Colonic mucosa (tissue), 4 donors: ENCODE results near the gene PAMR1. TPM values are rescaled to one million over a fixed set of nuclear protein-coding genes. Genes with fewer than 3 reads are reported as not detected.
A peak's percentile ranks its signal among the peaks of the same experiment; 100 is the strongest.

Source experiments
- DNase-seq: peaks from one replicate; pipeline ENCODE4 v3.0.0-alpha.2; 2020
- H3K27ac ChIP-seq: fragments of 200-600 bp; one replicate; pipeline ENCODE4 v1.8.0; 2021
- H3K27me3 ChIP-seq: fragments of 200-600 bp; one replicate; pipeline ENCODE4 v1.8.0; 2021
- H3K36me3 ChIP-seq: fragments of 200-600 bp; one replicate; pipeline ENCODE4 v1.8.0; 2021
- H3K4me1 ChIP-seq: fragments of 200-600 bp; one replicate; pipeline ENCODE4 v1.8.0; 2021; ENCODE audit warnings: mild to moderate bottlenecking
- H3K4me3 ChIP-seq: fragments of 200-600 bp; one replicate; pipeline ENCODE4 v1.8.0; 2021
- H3K9ac ChIP-seq, 2 donors: one replicate each; pipeline ENCODE4 v1.7.0; 2013; ENCODE audit warnings: control low read depth in 2 of 2, low read depth in 2 of 2, low read length in 2 of 2
- H3K9me3 ChIP-seq: fragments of 200-600 bp; one replicate; pipeline ENCODE4 v1.8.0; 2021
- CTCF ChIP-seq: fragments of 200-600 bp; IDR thresholded peaks from one replicate; pipeline ENCODE4 v1.8.0; 2022; ENCODE audit warnings: antibody characterized with exemption, mild to moderate bottlenecking
- intact Hi-C: fragments of 100-400 bp; cut with DNase I; formaldehyde crosslinking; loops from one replicate; pipeline ENCODE4 v1.14.1; 2022
- total RNA-seq, 2 donors: library from RNA; stranded (reverse); fragmentation: NEBNext Ultra II Directional in 1 of 2; extraction: Animal tissue kit (Norgen Biotek cat#: 25700) in 1 of 2; gene quantifications; one replicate each; pipeline ENCODE4 v1.2.1, GENCODE V29; 2021
- donor health status: healthy.
- donor health status: DM: no; HTN: no; CAD: no.
- donor health status: DM: no; HTN: no; CAD: no.

PAMR1 gene
- total RNA-seq, 2 donors from 2014 or later = 1.5 to 4.7 TPM

GRCh38 chr11:35486934-35487333, 38.5 kb downstream of the PAMR1 start:
- Histone ChIP-seq H3K36me3 (no peaks in the 10 kb centered on the region), H3K27ac (no peak overlapping the region), H3K9me3 (no peaks in the 10 kb centered on the region), H3K4me1 (no peaks in the 10 kb centered on the region), H3K27me3 (no peaks in the 10 kb centered on the region), H3K4me3 (no peak overlapping the region), H3K9ac (no peak overlapping the region)
- intact Hi-C loops = loop anchor here (10.0 kb wide), 2 partner anchors 82 to 778 kb away; no protein-coding TSS in a partner anchor
- no peak for TF ChIP-seq CTCF
- no peak for DNase-seq

- H3K4me3 ChIP-seq = no peak overlapping the region
- H3K27ac ChIP-seq = no peak overlapping the region
- H3K9me3 ChIP-seq = no peaks in the 10 kb centered on the region
- H3K27me3 ChIP-seq = no peaks in the 10 kb centered on the region
- DNase-seq = no peak
- H3K4me1 ChIP-seq = no peaks in the 10 kb centered on the region
- no peaks in the 10 kb centered on the region for H3K36me3 ChIP-seq
- intact Hi-C loops = loop anchor here (10.0 kb wide), 2 partner anchors 82 to 778 kb away; no protein-coding TSS in a partner anchor
- TF ChIP-seq CTCF = no peak
- no peak overlapping the region for H3K9ac ChIP-seq
Observed at GRCh38 chr11:35486446-35486845, 39.0 kb downstream of the PAMR1 start.

GRCh38 chr11:35485656-35486322, 39.6 kb downstream of the PAMR1 start:
- Histone ChIP-seq H3K27ac (no peak overlapping the region), H3K9ac (no peak overlapping the region), H3K4me3 (no peak overlapping the region), H3K9me3 (no peaks in the 10 kb centered on the region), H3K27me3 (no peaks in the 10 kb centered on the region), H3K36me3 (no peaks in the 10 kb centered on the region), H3K4me1 (no peaks in the 10 kb centered on the region)
- intact Hi-C loops = loop anchor here (10.0 kb wide), 2 partner anchors 81 to 779 kb away; no protein-coding TSS in a partner anchor
- peak; percentile 94 for TF ChIP-seq CTCF
- peak; percentile 78 for DNase-seq

GRCh38 chr11:35484435-35484834, 41.0 kb downstream of the PAMR1 start:
- H3K4me1 ChIP-seq = no peaks in the 10 kb centered on the region
- no peak for DNase-seq
- H3K36me3 ChIP-seq = no peaks in the 10 kb centered on the region
- no peak overlapping the region for H3K4me3 ChIP-seq
- H3K9ac ChIP-seq = no peak overlapping the region
- H3K27me3 ChIP-seq = no peaks in the 10 kb centered on the region
- no peak for TF ChIP-seq CTCF
- no peak overlapping the region for H3K27ac ChIP-seq
- intact Hi-C loops = loop anchor here (10.0 kb wide), 2 partner anchors 80 to 780 kb away; no protein-coding TSS in a partner anchor
- H3K9me3 ChIP-seq = no peaks in the 10 kb centered on the region

- intact Hi-C loops = loop anchor here (10.0 kb wide), 2 partner anchors 78 to 782 kb away; no protein-coding TSS in a partner anchor
- no peak for TF ChIP-seq CTCF
- no peak overlapping the region for H3K9ac ChIP-seq
- H3K36me3 ChIP-seq = no peaks in the 10 kb centered on the region
- H3K27ac ChIP-seq = no peak overlapping the region
- no peak overlapping the region for H3K4me3 ChIP-seq
- H3K4me1 ChIP-seq = no peaks in the 10 kb centered on the region
- no peak for DNase-seq
- H3K27me3 ChIP-seq = no peaks in the 10 kb centered on the region
- H3K9me3 ChIP-seq = no peaks in the 10 kb centered on the region
Observed at GRCh38 chr11:35483131-35483820, 42.1 kb downstream of the PAMR1 start.
